Measurements from ENCODE around the gene OR52J3. TPM values are rescaled to one million over a fixed set of nuclear protein-coding genes. Genes with fewer than 3 reads are reported as not detected.

Gene OR52J3
- total and polyA plus RNA-seq, 2 donors (not counting 1 experiment from before 2014, with no cell fraction given), result not detected

- peaks cover 9% of the 10 kb centered on the region for H3K27me3 Mint-ChIP-seq
Measured at GRCh38 chr11:5059391-5059790, 13.1 kb downstream of the OR52J3 start, which contains the start of gene OR52E2. OR52E2 (minus strand) TSS chr11:5059627; CDS start chr11:5059627, 0 bp downstream.

GRCh38 chr11:5065027-5065426 is 18.7 kb downstream of the OR52J3 start:
- H3K27me3 ChIP-seq (replicated peaks in 1 of 4; ENCODE audit: control extremely low read depth in 1 of 4, control insufficient read depth in 3 of 4, insufficient read depth in 4 of 4, low read length in 3 of 4), result peaks cover 0 to 2% (median 0%) of the 10 kb centered on the region in 4 experiments
- H3K79me2 ChIP-seq (ENCODE audit: control insufficient read depth, insufficient read depth, low read length), result no peaks in the 10 kb centered on the region
- H3K4me2 ChIP-seq (replicated peaks; ENCODE audit: low read depth, low read length, poor library complexity, severe bottlenecking), result no peak overlapping the region
- H3K4me3 Mint-ChIP-seq, result no peak overlapping the region
- ChIA-PET POLR2A (no interaction called here), CTCF (no interaction called here)
- no peak overlapping the region for H3K9ac ChIP-seq (ENCODE audit: low read length)
- intact Hi-C loops (cut with micrococcal nuclease), result no loop called here
- H4K20me1 ChIP-seq (ENCODE audit: control insufficient read depth, insufficient read depth, low read length, poor library complexity, severe bottlenecking), result no peaks in the 10 kb centered on the region
- H3K27ac ChIP-seq (ENCODE audit: low read length in 2 of 2), result no peak overlapping the region
- no peak overlapping the region for H2AFZ ChIP-seq (ENCODE audit: insufficient read depth, low read depth, low read length, poor library complexity, severe bottlenecking)
- TF ChIP-seq EZH2 (IDR thresholded peaks at IDR 0.05; ENCODE audit: borderline replicate concordance, insufficient read depth, low read depth, low read length, poor library complexity, severe bottlenecking) (no peak), CTCF (IDR thresholded peaks at IDR 0.05) (no peak)
- no peaks in the 10 kb centered on the region for H3K9me3 ChIP-seq (ENCODE audit: control extremely low read depth in 1 of 3, control insufficient read depth in 2 of 3, insufficient read depth in 1 of 3, low read length in 2 of 3)
- ATAC-seq (ENCODE audit: low read depth) (no peak), DNase-seq (no peak)
- H3K9me3 Mint-ChIP-seq (ENCODE audit: insufficient read depth), result no peaks in the 10 kb centered on the region
- H3K36me3 ChIP-seq (replicated peaks in 1 of 2; ENCODE audit: control extremely low read depth in 1 of 2, control insufficient read depth in 1 of 2, extremely low read depth in 1 of 2, insufficient read depth in 2 of 2, low read length in 1 of 2), result no peaks in the 10 kb centered on the region
- H3K27ac Mint-ChIP-seq, result no peak overlapping the region
- no peak overlapping the region for H3K4me3 ChIP-seq (ENCODE audit: control extremely low read depth in 1 of 5, extremely low read depth in 1 of 5, insufficient read depth in 1 of 5, low read depth in 2 of 5, low read length in 4 of 5)
- H3K4me1 ChIP-seq (ENCODE audit: control insufficient read depth in 2 of 2, insufficient read depth in 2 of 2, low read length in 2 of 2), result no peaks in the 10 kb centered on the region
- H3K4me1 Mint-ChIP-seq, result no peaks in the 10 kb centered on the region
- peaks cover 3% of the 10 kb centered on the region for H3K27me3 Mint-ChIP-seq
- WGBS (ENCODE audit: insufficient coverage), result no CpG with 5 or more reads among the region's 1 CpG

More at GRCh38 chr11:5059391-5059790, 13.1 kb downstream of the OR52J3 start, which contains the start of gene OR52E2:
- Histone ChIP-seq H2AFZ (ENCODE audit: insufficient read depth, low read depth, low read length, poor library complexity, severe bottlenecking) (no peak within 1 kb of the TSS), H3K36me3 (replicated peaks in 1 of 2; ENCODE audit: control extremely low read depth in 1 of 2, control insufficient read depth in 1 of 2, extremely low read depth in 1 of 2, insufficient read depth in 2 of 2, low read length in 1 of 2) (no peaks in the 10 kb centered on the region), H3K9ac (ENCODE audit: low read length) (no peak within 1 kb of the TSS), H3K27me3 (replicated peaks in 1 of 4; ENCODE audit: control extremely low read depth in 1 of 4, control insufficient read depth in 3 of 4, insufficient read depth in 4 of 4, low read length in 3 of 4) (no peaks in the 10 kb centered on the region), H4K20me1 (ENCODE audit: control insufficient read depth, insufficient read depth, low read length, poor library complexity, severe bottlenecking) (no peaks in the 10 kb centered on the region), H3K27ac (ENCODE audit: low read length in 2 of 2) (no peak within 1 kb of the TSS), H3K79me2 (ENCODE audit: control insufficient read depth, insufficient read depth, low read length) (no peaks in the 10 kb centered on the region), H3K4me3 (ENCODE audit: control extremely low read depth in 1 of 5, extremely low read depth in 1 of 5, insufficient read depth in 1 of 5, low read depth in 2 of 5, low read length in 4 of 5) (no peak within 1 kb of the TSS), H3K9me3 (ENCODE audit: control extremely low read depth in 1 of 3, control insufficient read depth in 2 of 3, insufficient read depth in 1 of 3, low read length in 2 of 3) (no peaks in the 10 kb centered on the region), H3K4me1 (ENCODE audit: control insufficient read depth in 2 of 2, insufficient read depth in 2 of 2, low read length in 2 of 2) (no peaks in the 10 kb centered on the region), H3K4me2 (replicated peaks; ENCODE audit: low read depth, low read length, poor library complexity, severe bottlenecking) (no peak within 1 kb of the TSS)
- peaks cover 2% of the 10 kb centered on the region for H3K9me3 Mint-ChIP-seq (ENCODE audit: insufficient read depth)
- CTCF ChIA-PET, result no interaction called here
- DNase-seq (no peak), ATAC-seq (ENCODE audit: low read depth) (no peak)
- H3K4me1 Mint-ChIP-seq, result no peaks in the 10 kb centered on the region
- POLR2A ChIA-PET, result no interaction called here
- TF ChIP-seq CTCF (IDR thresholded peaks at IDR 0.05) (no peak), EZH2 (IDR thresholded peaks at IDR 0.05; ENCODE audit: borderline replicate concordance, insufficient read depth, low read depth, low read length, poor library complexity, severe bottlenecking) (no peak)
- 100% methylated on average over 2 of the region's 3 CpGs for WGBS (ENCODE audit: insufficient coverage)
- H3K27ac Mint-ChIP-seq, result no peak within 1 kb of the TSS
- no peak within 1 kb of the TSS for H3K4me3 Mint-ChIP-seq
- intact Hi-C loops (cut with micrococcal nuclease), result no loop called here

Measured in B cell (primary cell).